Esophagus squamous epithelium (tissue), 4 donors: ENCODE data around the gene C3orf62.

Source experiments
- POLR2A ChIP-seq, 4 donors: fragments of 450-650 bp; IDR thresholded peaks; one replicate each; pipeline ENCODE4 v1.6.1; 2017; ENCODE audit warnings: antibody characterized with exemption in 4 of 4, mild to moderate bottlenecking in 4 of 4, moderate library complexity in 3 of 4
- TF ChIP-seq, protein P1 (sequence below), 6 experiments: fragments of 450-650 bp in 4 of 6; fragments of 200-600 bp in 2 of 6; sonication (generic) in 2 of 6; IDR thresholded peaks; one replicate each; pipeline ENCODE4 v1.5.1; 2016 to 2019; ENCODE audit warnings: antibody characterized with exemption in 6 of 6, mild to moderate bottlenecking in 4 of 6, moderate library complexity in 4 of 6

DNA sequence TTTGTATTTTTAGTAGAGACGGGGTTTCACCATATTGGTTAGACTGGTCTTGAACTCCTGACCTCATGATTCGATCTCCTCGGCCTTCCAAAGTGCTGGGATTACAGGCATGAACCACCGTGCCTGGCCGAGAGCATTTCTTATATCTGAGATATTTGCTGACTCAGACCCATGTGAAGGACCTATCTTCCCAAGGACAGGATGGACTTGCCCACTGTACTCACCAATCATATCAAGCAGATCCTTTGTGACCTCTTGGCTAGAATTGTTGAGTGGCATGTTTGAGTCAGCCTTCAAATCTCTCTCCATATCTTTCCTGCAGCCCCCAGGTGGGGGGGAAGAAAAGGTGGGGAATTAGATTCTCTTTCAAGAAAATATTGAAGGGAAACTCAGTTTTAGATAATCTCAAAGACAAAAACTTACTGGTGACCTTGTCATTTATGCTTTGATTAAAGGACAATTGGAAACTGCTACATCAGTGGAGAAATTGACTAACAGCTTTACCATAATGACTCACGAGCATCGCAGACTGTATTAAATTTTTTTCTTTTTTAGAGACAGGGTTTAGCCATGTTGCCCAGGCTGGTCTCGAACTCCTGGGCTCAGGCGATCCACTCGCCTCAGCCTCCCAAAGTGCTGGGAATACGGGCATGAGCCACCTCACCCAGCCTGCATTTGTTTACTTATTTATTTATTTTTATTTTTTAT, 3.1 kb downstream of the C3orf62 start:
- TF ChIP-seq, protein P1, sequence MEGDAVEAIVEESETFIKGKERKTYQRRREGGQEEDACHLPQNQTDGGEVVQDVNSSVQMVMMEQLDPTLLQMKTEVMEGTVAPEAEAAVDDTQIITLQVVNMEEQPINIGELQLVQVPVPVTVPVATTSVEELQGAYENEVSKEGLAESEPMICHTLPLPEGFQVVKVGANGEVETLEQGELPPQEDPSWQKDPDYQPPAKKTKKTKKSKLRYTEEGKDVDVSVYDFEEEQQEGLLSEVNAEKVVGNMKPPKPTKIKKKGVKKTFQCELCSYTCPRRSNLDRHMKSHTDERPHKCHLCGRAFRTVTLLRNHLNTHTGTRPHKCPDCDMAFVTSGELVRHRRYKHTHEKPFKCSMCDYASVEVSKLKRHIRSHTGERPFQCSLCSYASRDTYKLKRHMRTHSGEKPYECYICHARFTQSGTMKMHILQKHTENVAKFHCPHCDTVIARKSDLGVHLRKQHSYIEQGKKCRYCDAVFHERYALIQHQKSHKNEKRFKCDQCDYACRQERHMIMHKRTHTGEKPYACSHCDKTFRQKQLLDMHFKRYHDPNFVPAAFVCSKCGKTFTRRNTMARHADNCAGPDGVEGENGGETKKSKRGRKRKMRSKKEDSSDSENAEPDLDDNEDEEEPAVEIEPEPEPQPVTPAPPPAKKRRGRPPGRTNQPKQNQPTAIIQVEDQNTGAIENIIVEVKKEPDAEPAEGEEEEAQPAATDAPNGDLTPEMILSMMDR (IDR thresholded peaks at IDR 0.05): no peak
- no peak for TF ChIP-seq POLR2A (IDR thresholded peaks at IDR 0.05)
